GM23248 (cell line): ENCODE results near the gene CNIH3.

ENCODE experiments used
- EZH2 ChIP-seq: fragments of 200-600 bp; sonication (generic); IDR thresholded peaks from 2 replicates; pipeline ENCODE4 v1.6.1; 2018; ENCODE audit warnings: antibody characterized with exemption, mild to moderate bottlenecking; ENCODE audit not compliant: insufficient read depth, poor library complexity, severe bottlenecking
- EZH2phosphoT487 ChIP-seq: fragments of 200-600 bp; sonication (generic); IDR thresholded peaks from 2 replicates; pipeline ENCODE4 v1.6.1; 2018; ENCODE audit warnings: antibody characterized with exemption, moderate library complexity, mild to moderate bottlenecking, low read depth; ENCODE audit not compliant: insufficient read depth

GRCh38 chr1:224780736-224781135 is 164.6 kb downstream of the CNIH3 start:
- TF ChIP-seq EZH2, result no peak
- no peak for TF ChIP-seq EZH2phosphoT487
